Retina (tissue), 1 donor: Measurements from ENCODE around the gene GPR84.

Experiments
- DNase-seq: peaks from one replicate; pipeline ENCODE4 v3.0.0-alpha.2; 2016

GPR84 gene

GRCh38 chr12:54321363-54321762 is 42.9 kb downstream of the GPR84 start:
- no peak for DNase-seq
